ENCODE results near the gene SS18L1.
A peak's percentile ranks its signal among the peaks of the same experiment; 100 is the strongest.

The SS18L1 gene

GRCh38 chr20:62120365-62120762 lies 23.2 kb upstream of the SS18L1 start:
- no peak for DNase-seq

GRCh38 chr20:62120990-62121775 lies 22.4 kb upstream of the SS18L1 start:
- no peak for DNase-seq

- peak; percentile 98 for DNase-seq
These were observed 21.6 kb upstream of the SS18L1 start, which contains the start of gene LSM14B for GRCh38 chr20:62121776-62122653. Gene LSM14B, plus strand, starts transcription at chr20:62122475. Its CDS starts 192 bp downstream, at chr20:62122667.

- peak; percentile 76 for DNase-seq
These were observed 20.7 kb upstream of the SS18L1 start for GRCh38 chr20:62122654-62123449.

GRCh38 chr20:62123450-62124118 lies 20.0 kb upstream of the SS18L1 start:
- peak; percentile 69 for DNase-seq

GRCh38 chr20:62126141-62126540 lies 17.4 kb upstream of the SS18L1 start:
- no peak for DNase-seq

- DNase-seq: no peak
These were observed 15.8 kb upstream of the SS18L1 start for GRCh38 chr20:62127799-62128198.

GRCh38 chr20:62128502-62128901 lies 15.1 kb upstream of the SS18L1 start:
- DNase-seq: no peak

- DNase-seq: no peak
These were observed 13.6 kb upstream of the SS18L1 start for GRCh38 chr20:62129731-62130531.

GRCh38 chr20:62131560-62132320 lies 11.8 kb upstream of the SS18L1 start:
- DNase-seq: no peak

- no peak for DNase-seq
These were observed 11.1 kb upstream of the SS18L1 start for GRCh38 chr20:62132421-62132820.

- no peak for DNase-seq
These were observed 10.3 kb upstream of the SS18L1 start for GRCh38 chr20:62133051-62133845.

- DNase-seq: no peak
These were observed 9.7 kb upstream of the SS18L1 start for GRCh38 chr20:62133864-62134263.

- no peak for DNase-seq
These were observed 8.8 kb upstream of the SS18L1 start for GRCh38 chr20:62134735-62135231.

GRCh38 chr20:62135573-62136266 lies 7.8 kb upstream of the SS18L1 start:
- no peak for DNase-seq

- DNase-seq: peak; percentile 75
These were observed 7.1 kb upstream of the SS18L1 start for GRCh38 chr20:62136283-62137091.

GRCh38 chr20:62137092-62137384 lies 6.5 kb upstream of the SS18L1 start:
- DNase-seq: no peak

- DNase-seq: no peak
These were observed 5.9 kb upstream of the SS18L1 start for GRCh38 chr20:62137478-62138203.

Measured in islet precursor cell (in vitro differentiated cells).